Trophoblast cell (in vitro differentiated cells and primary cell): ENCODE data around the gene TMEM201.

ENCODE experiments used
- DNase-seq, 2 donors: peaks; one replicate each; pipeline ENCODE4 v3.0.0-alpha.2; 2016
- H2AFZ ChIP-seq: 2 replicates; pipeline ENCODE4 v1.6.1; 2013; ENCODE audit warnings: low read length, moderate library complexity, mild to moderate bottlenecking; ENCODE audit not compliant: insufficient read depth, poor library complexity
- H2AK5ac ChIP-seq: 2 replicates; pipeline ENCODE4 v1.6.1; 2013; ENCODE audit warnings: mild to moderate bottlenecking, low read length
- H2BK120ac ChIP-seq: 2 replicates; pipeline ENCODE4 v1.6.1; 2013; ENCODE audit warnings: low read length, mild to moderate bottlenecking, moderate library complexity; ENCODE audit not compliant: insufficient read depth, poor library complexity
- H2BK12ac ChIP-seq: 2 replicates; pipeline ENCODE4 v1.6.1; 2013; ENCODE audit warnings: mild to moderate bottlenecking, low read length, moderate library complexity
- H2BK5ac ChIP-seq: 2 replicates; pipeline ENCODE4 v1.6.1; 2013; ENCODE audit warnings: low read length, low read depth, moderate library complexity, mild to moderate bottlenecking; ENCODE audit not compliant: poor library complexity
- H3K14ac ChIP-seq: 2 replicates; pipeline ENCODE4 v1.6.1; 2013; ENCODE audit warnings: mild to moderate bottlenecking, low read length
- H3K18ac ChIP-seq: 2 replicates; pipeline ENCODE4 v1.6.1; 2013; ENCODE audit warnings: mild to moderate bottlenecking, low read length
- H3K23ac ChIP-seq: 2 replicates; pipeline ENCODE4 v1.6.1; 2013; ENCODE audit warnings: low read length
- H3K27ac ChIP-seq: 2 replicates; pipeline ENCODE4 v1.5.1; 2013; ENCODE audit warnings: low read depth, mild to moderate bottlenecking, inconsistent platforms, low read length, moderate library complexity
- H3K27me3 ChIP-seq: 2 replicates; pipeline ENCODE4 v1.6.1; 2013; ENCODE audit warnings: inconsistent platforms, mild to moderate bottlenecking, low read length, moderate library complexity; ENCODE audit not compliant: insufficient read depth
- H3K36me3 ChIP-seq, 2 experiments: 1 replicate in 1 of 2; 2 replicates in 1 of 2; pipeline ENCODE4 v1.6.1; 2013; ENCODE audit warnings: low read length in 2 of 2, mild to moderate bottlenecking in 2 of 2, moderate library complexity in 1 of 2; ENCODE audit not compliant: insufficient read depth in 2 of 2, control insufficient read depth in 1 of 2
- H3K4ac ChIP-seq: 2 replicates; pipeline ENCODE4 v1.6.1; 2013; ENCODE audit warnings: low read depth, mild to moderate bottlenecking, low read length, moderate library complexity
- H3K4me1 ChIP-seq, 2 experiments: 1 replicate in 1 of 2; 2 replicates in 1 of 2; pipeline ENCODE4 v1.6.1; 2013; ENCODE audit warnings: low read length in 2 of 2, mild to moderate bottlenecking in 2 of 2, moderate library complexity in 1 of 2; ENCODE audit not compliant: insufficient read depth in 2 of 2, control insufficient read depth in 1 of 2
- H3K4me2 ChIP-seq: 2 replicates; pipeline ENCODE4 v1.6.1; 2013; ENCODE audit warnings: inconsistent platforms, mild to moderate bottlenecking, low read length, moderate library complexity
- H3K4me3 ChIP-seq: 2 replicates; pipeline ENCODE4 v1.5.1; 2013; ENCODE audit warnings: mild to moderate bottlenecking, low read depth, low read length, inconsistent platforms
- H3K79me1 ChIP-seq: one replicate; pipeline ENCODE4 v1.6.1; 2013; ENCODE audit warnings: low read length
- H3K79me2 ChIP-seq: 2 replicates; pipeline ENCODE4 v1.6.1; 2013; ENCODE audit warnings: low read length, mild to moderate bottlenecking; ENCODE audit not compliant: control insufficient read depth, insufficient read depth, poor library complexity
- H3K9ac ChIP-seq: 2 replicates; pipeline ENCODE4 v1.6.1; 2013; ENCODE audit warnings: mild to moderate bottlenecking, low read length
- H3K9me3 ChIP-seq: 2 replicates; pipeline ENCODE4 v1.6.1; 2013; ENCODE audit warnings: low read depth, mild to moderate bottlenecking, control low read depth, inconsistent platforms, low read length; ENCODE audit not compliant: insufficient read depth
- H4K12ac ChIP-seq: 2 replicates; pipeline ENCODE4 v1.6.1; 2013; ENCODE audit warnings: low read depth, mild to moderate bottlenecking, low read length, moderate library complexity
- H4K8ac ChIP-seq: 2 replicates; pipeline ENCODE4 v1.6.1; 2013; ENCODE audit warnings: low read depth, mild to moderate bottlenecking, low read length, moderate library complexity
- H4K91ac ChIP-seq: one replicate; pipeline ENCODE4 v1.6.1; 2013; ENCODE audit warnings: low read depth, mild to moderate bottlenecking, low read length, moderate library complexity
- WGBS: extraction: QIAGEN DNeasy Blood & Tissue Kit; methylation state at CpG from one replicate; pipeline ENCODE4 v1.1.7; 2013; ENCODE audit warnings: missing lambda C conversion rate; ENCODE audit not compliant: insufficient read length, insufficient coverage; ENCODE audit errors: extremely low coverage; 5-methylcytosine and 5-hydroxymethylcytosine counted together

Gene TMEM201

DNA sequence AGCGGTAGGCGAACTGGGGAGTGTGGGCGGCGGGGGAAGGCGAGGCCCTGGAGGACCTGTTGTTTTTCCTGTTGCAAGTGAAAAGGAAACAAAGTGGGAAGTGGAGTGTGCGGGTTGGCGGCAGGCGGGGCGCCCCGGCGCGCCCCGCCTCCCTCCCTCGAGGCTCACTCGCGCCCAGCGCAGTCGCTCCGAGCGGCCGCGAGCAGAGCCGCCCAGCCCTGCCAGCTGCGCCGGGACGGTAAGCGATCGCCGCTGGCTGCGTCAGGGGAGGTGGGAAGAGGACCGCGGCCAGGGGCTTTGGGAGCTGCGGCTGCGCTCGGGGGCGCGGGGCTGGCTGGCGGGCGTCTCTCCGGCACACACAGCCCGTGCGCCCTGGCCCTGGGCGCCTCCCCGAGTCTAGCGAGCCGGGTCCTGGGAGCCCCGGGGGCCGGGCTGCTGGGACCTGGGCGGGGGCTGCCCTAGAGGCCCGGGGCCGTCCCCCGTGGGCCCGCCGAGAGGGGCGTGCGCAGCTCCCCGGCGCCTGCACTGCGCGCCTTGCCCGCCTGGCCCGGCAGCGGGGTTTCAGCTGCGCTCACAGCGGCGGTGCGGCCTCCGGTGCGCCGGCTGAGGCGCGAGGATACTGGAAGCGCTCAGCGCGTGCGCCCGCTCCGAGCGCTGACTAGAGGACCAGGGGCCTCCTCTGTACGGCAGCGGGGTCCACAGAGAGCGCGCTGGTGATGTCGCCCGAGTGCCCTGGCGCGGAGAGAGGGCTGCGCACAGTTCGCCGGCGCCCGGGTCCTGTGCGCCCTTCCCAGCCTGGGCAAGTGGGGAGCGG is 63.1 kb downstream of the TMEM201 start, which contains the start of gene PIK3CD:
TSS of gene PIK3CD (plus strand) at position 167 of the 814 bp plus-strand sequence. CDS start 58,725 bp downstream, outside the sequence.
- Histone ChIP-seq H4K8ac (no peak within 1 kb of the TSS), H3K27ac (no peak within 1 kb of the TSS), H3K4me3 (peak within 1 kb of the TSS; percentile 61), H3K36me3 (no peaks in the 10 kb centered on the region), H3K4me1 (peaks cover 0 to 2% of the 10 kb centered on the region in 2 experiments), H2BK12ac (no peak within 1 kb of the TSS), H4K91ac (no peak within 1 kb of the TSS), H3K18ac (no peak within 1 kb of the TSS), H3K79me1 (no peaks in the 10 kb centered on the region), H3K9me3 (no peaks in the 10 kb centered on the region), H3K9ac (no peak within 1 kb of the TSS), H3K23ac (no peak within 1 kb of the TSS), H3K27me3 (peaks cover 44% of the 10 kb centered on the region), H2AK5ac (no peak within 1 kb of the TSS), H3K79me2 (no peaks in the 10 kb centered on the region), H2AFZ (peak within 1 kb of the TSS; percentile 40), H2BK120ac (no peak within 1 kb of the TSS), H2BK5ac (no peak within 1 kb of the TSS), H3K4ac (no peak within 1 kb of the TSS), H4K12ac (no peak within 1 kb of the TSS), H3K14ac (no peak within 1 kb of the TSS), H3K4me2 (peak within 1 kb of the TSS; percentile 72)
- no CpG with 5 or more reads among the region's 94 CpGs for WGBS
- DNase-seq: peak in 1 of 2 donors; percentile 36

DNA sequence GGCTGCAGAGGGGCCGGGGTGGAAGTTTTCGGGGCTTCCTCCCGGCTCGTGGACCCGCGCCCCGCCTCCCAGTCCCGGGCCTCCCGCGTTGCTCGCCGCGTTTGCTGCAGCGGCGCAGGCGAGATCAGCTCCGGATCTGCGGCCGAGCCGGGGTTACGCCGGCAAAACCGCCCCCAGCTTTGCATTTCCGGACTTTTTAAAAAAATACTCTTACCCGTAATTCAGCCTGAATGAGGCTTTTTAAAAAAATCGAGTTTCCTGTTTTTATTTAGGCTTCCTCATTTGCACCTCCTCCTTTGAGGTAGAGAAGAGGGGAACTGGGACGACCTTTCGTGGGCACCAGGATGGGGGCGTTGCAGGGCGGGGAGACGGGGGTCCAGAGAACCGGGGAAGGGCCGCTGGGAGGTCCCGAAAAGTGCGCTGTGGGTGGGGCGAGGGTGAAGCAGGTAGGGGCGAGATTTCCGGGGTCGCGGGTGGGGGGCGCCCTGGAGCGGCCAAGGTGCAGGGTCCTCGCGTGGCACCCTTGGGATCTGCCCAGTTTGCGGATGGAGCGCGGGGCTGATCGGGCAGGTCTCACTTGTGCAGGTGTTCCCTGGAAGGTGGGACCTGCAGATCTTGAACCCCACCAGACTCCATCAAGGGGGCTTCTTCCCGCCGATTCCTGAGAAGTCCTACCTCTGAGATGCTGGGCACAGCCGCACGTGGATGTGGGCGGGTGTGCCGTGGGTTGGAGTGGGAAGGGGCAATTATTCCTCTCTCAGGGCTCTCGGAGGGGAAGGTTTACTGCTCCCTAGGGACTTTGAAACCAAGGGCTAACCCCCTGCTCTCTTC is 63.9 kb downstream of the TMEM201 start:
- DNase-seq: no peak
- H3K27me3 ChIP-seq: peaks cover 44% of the 10 kb centered on the region
- no peaks in the 10 kb centered on the region for H3K79me1 ChIP-seq
- no peak overlapping the region for H3K23ac ChIP-seq
- no peaks in the 10 kb centered on the region for H3K36me3 ChIP-seq
- H3K4me1 ChIP-seq: peaks cover 0 to 2% of the 10 kb centered on the region in 2 experiments
- no peak overlapping the region for H3K18ac ChIP-seq
- H2BK5ac ChIP-seq: no peak overlapping the region
- no peak overlapping the region for H3K14ac ChIP-seq
- H2BK12ac ChIP-seq: no peak overlapping the region
- H3K4me2 ChIP-seq: peak overlapping the region; percentile 72
- no peak overlapping the region for H2BK120ac ChIP-seq
- H4K12ac ChIP-seq: no peak overlapping the region
- no peak overlapping the region for H3K27ac ChIP-seq
- no peaks in the 10 kb centered on the region for H3K9me3 ChIP-seq
- H4K8ac ChIP-seq: no peak overlapping the region
- H4K91ac ChIP-seq: no peak overlapping the region
- peak overlapping the region; percentile 61 for H3K4me3 ChIP-seq
- WGBS: no CpG with 5 or more reads among the region's 55 CpGs
- H3K4ac ChIP-seq: no peak overlapping the region
- no peak overlapping the region for H3K9ac ChIP-seq
- no peak overlapping the region for H2AFZ ChIP-seq
- H3K79me2 ChIP-seq: no peaks in the 10 kb centered on the region
- no peak overlapping the region for H2AK5ac ChIP-seq

GRCh38 chr1:9653210-9653490 is 64.4 kb downstream of the TMEM201 start:
- no peak overlapping the region for H3K27ac ChIP-seq
- no peak overlapping the region for H4K8ac ChIP-seq
- no peak overlapping the region for H3K4ac ChIP-seq
- H3K18ac ChIP-seq: no peak overlapping the region
- no peaks in the 10 kb centered on the region for H3K79me2 ChIP-seq
- H4K12ac ChIP-seq: no peak overlapping the region
- H3K23ac ChIP-seq: no peak overlapping the region
- H3K14ac ChIP-seq: no peak overlapping the region
- no CpG with 5 or more reads among the region's 11 CpGs for WGBS
- DNase-seq: no peak
- H3K27me3 ChIP-seq: peaks cover 44% of the 10 kb centered on the region
- no peak overlapping the region for H3K4me2 ChIP-seq
- H4K91ac ChIP-seq: no peak overlapping the region
- H3K4me1 ChIP-seq: peaks cover 0 to 2% of the 10 kb centered on the region in 2 experiments
- H2AFZ ChIP-seq: no peak overlapping the region
- H3K79me1 ChIP-seq: no peaks in the 10 kb centered on the region
- no peaks in the 10 kb centered on the region for H3K9me3 ChIP-seq
- H2BK120ac ChIP-seq: no peak overlapping the region
- H2AK5ac ChIP-seq: no peak overlapping the region
- H3K36me3 ChIP-seq: no peaks in the 10 kb centered on the region
- no peak overlapping the region for H2BK5ac ChIP-seq
- H2BK12ac ChIP-seq: no peak overlapping the region
- no peak overlapping the region for H3K4me3 ChIP-seq
- no peak overlapping the region for H3K9ac ChIP-seq

- Histone ChIP-seq H3K14ac (no peak overlapping the region), H2AK5ac (no peak overlapping the region), H3K4me2 (no peak overlapping the region), H4K91ac (no peak overlapping the region), H3K4ac (no peak overlapping the region), H3K18ac (no peak overlapping the region), H3K4me3 (no peak overlapping the region), H2BK12ac (no peak overlapping the region), H3K27ac (no peak overlapping the region), H4K8ac (no peak overlapping the region), H2AFZ (no peak overlapping the region), H4K12ac (no peak overlapping the region), H3K79me1 (no peaks in the 10 kb centered on the region), H3K27me3 (peaks cover 44% of the 10 kb centered on the region), H3K79me2 (no peaks in the 10 kb centered on the region), H3K36me3 (no peaks in the 10 kb centered on the region), H2BK120ac (no peak overlapping the region), H3K23ac (no peak overlapping the region), H3K9ac (no peak overlapping the region), H3K4me1 (peaks cover 0 to 2% of the 10 kb centered on the region in 2 experiments), H2BK5ac (no peak overlapping the region), H3K9me3 (no peaks in the 10 kb centered on the region)
- no CpG with 5 or more reads among the region's 10 CpGs for WGBS
- no peak for DNase-seq
Observed at GRCh38 chr1:9653491-9654050, 64.9 kb downstream of the TMEM201 start.
